Endothelial cell of umbilical vein (primary cell): ENCODE measurements around the gene USP47. TPM values are rescaled to one million over a fixed set of nuclear protein-coding genes. Genes with fewer than 3 reads are reported as not detected.

Experiments used
- BruUV-seq: library from RNA; stranded (reverse); fragments of 400-500 nt; replicated peaks from 2 replicates; lab custom pipeline; 2021; lab: Mats Ljungman, UMichigan
- CTCF ChIA-PET: fragments of 300-600, 350-600 bp; sonication (Branson Sonifier 250); formaldehyde crosslinking; loops from one replicate; lab custom pipeline; 2021; ENCODE audit warnings: antibody characterized with exemption, inconsistent platforms; lab: Charles Lee
- POLR2A ChIA-PET: fragments of 300-600, 350-600 bp; sonication (Branson Sonifier 250); formaldehyde crosslinking; loops from one replicate; lab custom pipeline; 2021; ENCODE audit warnings: antibody characterized with exemption, inconsistent platforms; lab: Charles Lee
- DNase-seq: peaks from one replicate; pipeline ENCODE4 v3.0.0-alpha.2; 2011; ENCODE audit warnings: low read depth, low spot score
- FAIRE-seq: peaks from 2 replicates; lab custom pipeline; 2011; peaks lifted over from hg19 to GRCh38; lab: Jason Lieb, UNC
- H2AFZ ChIP-seq: 2 replicates; pipeline ENCODE4 v1.6.0; 2012; ENCODE audit warnings: low read depth, low read length, control low read depth, inconsistent platforms
- H3K27ac ChIP-seq: 2 replicates; pipeline ENCODE4 v1.5.1; 2011; ENCODE audit warnings: low read depth, mild to moderate bottlenecking, control low read depth, low read length, moderate library complexity; ENCODE audit not compliant: insufficient read depth
- H3K27me3 ChIP-seq, 2 experiments: 2 replicates each; pipeline versions ENCODE4 v1.6.0 to v1.6.1; 2011; ENCODE audit warnings: low read length in 2 of 2, mixed read lengths in 1 of 2; ENCODE audit not compliant: control insufficient read depth in 2 of 2, insufficient read depth in 2 of 2
- H3K36me3 ChIP-seq, 2 experiments: 2 replicates in 1 of 2; 3 replicates in 1 of 2; pipeline ENCODE4 v1.5.1; 2011; ENCODE audit warnings: low read length in 2 of 2, mild to moderate bottlenecking in 1 of 2, moderate library complexity in 1 of 2; ENCODE audit not compliant: control insufficient read depth in 2 of 2, insufficient read depth in 2 of 2; ENCODE audit errors: extremely low read depth in 1 of 2
- H3K4me1 ChIP-seq: 3 replicates; pipeline ENCODE4 v1.5.1; 2011; ENCODE audit warnings: mild to moderate bottlenecking, low read length; ENCODE audit not compliant: control insufficient read depth, insufficient read depth; ENCODE audit errors: extremely low read depth
- H3K4me2 ChIP-seq: 2 replicates; pipeline ENCODE4 v1.6.1; 2011; ENCODE audit warnings: low read length, control low read depth, mixed read lengths; ENCODE audit not compliant: insufficient read depth
- H3K4me3 ChIP-seq, 3 experiments: fragments of 200-600 bp in 1 of 3; sonication (generic), shearing (Covaris generic) in 1 of 3; replicated peaks in 1 of 3; 2 replicates each; pipeline ENCODE4 v1.5.1; 2011 to 2016; ENCODE audit warnings: control low read depth in 3 of 3, low read length in 3 of 3, mild to moderate bottlenecking in 2 of 3, inconsistent platforms in 1 of 3, low read depth in 1 of 3, moderate library complexity in 1 of 3; ENCODE audit not compliant: insufficient read depth in 1 of 3
- H3K79me2 ChIP-seq: 2 replicates; pipeline ENCODE4 v1.6.0; 2012; ENCODE audit warnings: low read length, inconsistent platforms; ENCODE audit not compliant: control insufficient read depth, insufficient read depth
- H3K9ac ChIP-seq: replicated peaks from 2 replicates; pipeline ENCODE3; 2011; ENCODE audit warnings: low read length, control low read depth; ENCODE audit not compliant: insufficient read depth; ENCODE audit errors: extremely low read depth
- H3K9me1 ChIP-seq: replicated peaks from 3 replicates; pipeline ENCODE4 v1.6.0; 2011; ENCODE audit warnings: mild to moderate bottlenecking, low read length; ENCODE audit not compliant: control insufficient read depth, insufficient read depth; ENCODE audit errors: extremely low read depth
- H3K9me3 ChIP-seq: replicated peaks from 2 replicates; pipeline ENCODE4 v1.5.1; 2012; ENCODE audit warnings: low read length, inconsistent platforms; ENCODE audit not compliant: control insufficient read depth, insufficient read depth
- H4K20me1 ChIP-seq: replicated peaks from 2 replicates; pipeline ENCODE3; 2011; ENCODE audit warnings: mild to moderate bottlenecking, low read length; ENCODE audit not compliant: control insufficient read depth, insufficient read depth; ENCODE audit errors: extremely low read depth
- CTCF ChIP-seq, 2 donors: IDR thresholded peaks; 1 replicate in 1 of 2; 2 replicates in 1 of 2; pipeline ENCODE4 v1.5.1; 2011; ENCODE audit warnings: low read length in 2 of 2, mild to moderate bottlenecking in 2 of 2, moderate library complexity in 2 of 2, control low read depth in 1 of 2, inconsistent platforms in 1 of 2, low read depth in 1 of 2; ENCODE audit not compliant: insufficient read depth in 1 of 2; ENCODE audit errors: extremely low read depth in 1 of 2
- JUN ChIP-seq: IDR thresholded peaks from 2 replicates; pipeline ENCODE4 v1.6.1; 2011; ENCODE audit warnings: borderline replicate concordance, low read depth; ENCODE audit not compliant: insufficient read length, insufficient read depth
- dilution Hi-C: fragments of 300-500 bp; cut with MboI; formaldehyde crosslinking; loops from one replicate; pipeline ENCODE4 v1.15.0; 2019; ENCODE audit warnings: low sequenced_read_pairs; ENCODE audit not compliant: extremely low pct_ligation_motif_present
- intact Hi-C: fragments of 100-400 bp; cut with micrococcal nuclease; formaldehyde crosslinking; loops from one replicate; pipeline ENCODE4 v1.10.0; 2022
- polyA plus RNA-seq, 4 experiments: library from polyadenylated mRNA; depleted of rRNA in 3 of 4; stranded (reverse) in 3 of 4; unstranded in 1 of 4; fragments of >200 nt; gene quantifications; 2 replicates each; pipeline versions ENCODE4 v1.2.1 to v1.2.3, GENCODE V29; 2011 to 2012; ENCODE audit warnings: missing spikeins in 1 of 4
- total RNA-seq: library from RNA; stranded (reverse); gene quantifications from 2 replicates; pipeline ENCODE4 v1.2.3, GENCODE V29; 2021

Gene USP47
- total and polyA plus RNA-seq, 2 donors (not counting 3 experiments of a cell fraction or from before 2014, with no cell fraction given) = 7.8 to 38.0 TPM

- Histone ChIP-seq H3K79me2 (no peaks in the 10 kb centered on the region), H3K27ac (no peak overlapping the region), H3K9me1 (no peaks in the 10 kb centered on the region), H4K20me1 (no peaks in the 10 kb centered on the region), H3K36me3 (peaks cover 0 to 21% of the 10 kb centered on the region in 2 experiments), H3K9me3 (no peaks in the 10 kb centered on the region), H3K4me3 (no peak overlapping the region), H3K27me3 (no peaks in the 10 kb centered on the region), H2AFZ (no peak overlapping the region), H3K4me2 (no peak overlapping the region), H3K9ac (no peak overlapping the region), H3K4me1 (no peaks in the 10 kb centered on the region)
- FAIRE-seq = peak; percentile 74
- peak; percentile 49 for DNase-seq
- intact Hi-C loops = loop anchor here (1.0 kb wide), 1 partner anchor 77 kb away; no protein-coding TSS in a partner anchor
- CTCF ChIA-PET = interaction anchor here (0.6 to 2.3 kb wide), 17 partner anchors 9 to 1178 kb away, joined by 3 to 31 read pairs (median 9); partner anchors contain the start of gene DKK3
- dilution Hi-C loops = no loop called here
- POLR2A ChIA-PET = interaction anchor here (1.0 kb wide), 1 partner anchor 10 kb away, joined by 3 read pairs; no protein-coding TSS in a partner anchor
- TF ChIP-seq CTCF (IDR thresholded peaks at IDR 0.05; ENCODE audit: extremely low read depth in 1 of 2, insufficient read depth in 1 of 2, low read depth in 1 of 2, low read length in 2 of 2) = peak; percentile 80 to 86
- no peak for TF ChIP-seq JUN
- BruUV-seq = no TSS peak
These were observed 125.3 kb downstream of the USP47 start for GRCh38 chr11:11966826-11967668.
